ENCODE data around the gene PTPRCAP. TPM values are rescaled to one million over a fixed set of nuclear protein-coding genes. Genes with fewer than 3 reads are reported as not detected.
A peak's percentile ranks its signal among the peaks of the same experiment; 100 is the strongest.
"Not testable (repeated sequence)": the region's sequence is repeated elsewhere in the genome, so short reads cannot be mapped to it uniquely, and the experiment has no call there.

Gene PTPRCAP
- total RNA-seq, 1 experiment from 2014 or later, result not detected

- in situ Hi-C loops (cut with HindIII; ENCODE audit: low sequenced_read_pairs), result no loop called here
These were observed 5.9 kb downstream of the PTPRCAP start for GRCh38 chr11:67431346-67432249.

GRCh38 chr11:67429722-67430121 lies 7.8 kb downstream of the PTPRCAP start:
- in situ Hi-C loops (cut with HindIII; ENCODE audit: low sequenced_read_pairs), result no loop called here
- DNase-seq (ENCODE audit: low spot score), result no peak

More at GRCh38 chr11:67431346-67432249, 5.9 kb downstream of the PTPRCAP start:
- DNase-seq (ENCODE audit: low spot score), result no peak

- in situ Hi-C loops (cut with HindIII; ENCODE audit: low sequenced_read_pairs), result no loop called here
- DNase-seq (ENCODE audit: low spot score), result no peak
These were observed 8.3 kb downstream of the PTPRCAP start for GRCh38 chr11:67429038-67429668.

GRCh38 chr11:67428052-67429001 lies 9.2 kb downstream of the PTPRCAP start, which contains the start of gene RPS6KB2:
TSS of gene RPS6KB2 (plus strand) at chr11:67428494. CDS start at chr11:67428546, 52 bp downstream.
- DNase-seq (ENCODE audit: low spot score), result peak; percentile 98
- in situ Hi-C loops (cut with HindIII; ENCODE audit: low sequenced_read_pairs), result no loop called here

GRCh38 chr11:67427364-67427859 lies 10.1 kb downstream of the PTPRCAP start:
- in situ Hi-C loops (cut with HindIII; ENCODE audit: low sequenced_read_pairs); DNase-seq (ENCODE audit: low spot score): not testable (repeated sequence)

- in situ Hi-C loops (cut with HindIII; ENCODE audit: low sequenced_read_pairs), result no loop called here
- DNase-seq (ENCODE audit: low spot score), result no peak
These were observed 13.4 kb downstream of the PTPRCAP start for GRCh38 chr11:67423891-67424613.

GRCh38 chr11:67423466-67423865 lies 14.0 kb downstream of the PTPRCAP start:
- no peak for DNase-seq (ENCODE audit: low spot score)
- in situ Hi-C loops (cut with HindIII; ENCODE audit: low sequenced_read_pairs), result no loop called here

- in situ Hi-C loops (cut with HindIII; ENCODE audit: low sequenced_read_pairs), result no loop called here
- no peak for DNase-seq (ENCODE audit: low spot score)
These were observed 14.6 kb downstream of the PTPRCAP start for GRCh38 chr11:67422891-67423290.

GRCh38 chr11:67421430-67422031 lies 16.0 kb downstream of the PTPRCAP start:
- in situ Hi-C loops (cut with HindIII; ENCODE audit: low sequenced_read_pairs), result no loop called here
- no peak for DNase-seq (ENCODE audit: low spot score)

- in situ Hi-C loops (cut with HindIII; ENCODE audit: low sequenced_read_pairs), result no loop called here
- DNase-seq (ENCODE audit: low spot score), result peak; percentile 96
These were observed 16.6 kb downstream of the PTPRCAP start for GRCh38 chr11:67420646-67421429.

- in situ Hi-C loops (cut with HindIII; ENCODE audit: low sequenced_read_pairs), result no loop called here
These were observed 17.3 kb downstream of the PTPRCAP start for GRCh38 chr11:67420147-67420645.

GRCh38 chr11:67419325-67420049 lies 18.0 kb downstream of the PTPRCAP start:
- no peak for DNase-seq (ENCODE audit: low spot score)
- in situ Hi-C loops (cut with HindIII; ENCODE audit: low sequenced_read_pairs), result no loop called here

More at GRCh38 chr11:67420147-67420645, 17.3 kb downstream of the PTPRCAP start:
- DNase-seq (ENCODE audit: low spot score), result no peak

GRCh38 chr11:67418476-67419281 lies 18.8 kb downstream of the PTPRCAP start:
- DNase-seq (ENCODE audit: low spot score), result peak; percentile 83
- in situ Hi-C loops (cut with HindIII; ENCODE audit: low sequenced_read_pairs), result no loop called here

GRCh38 chr11:67417425-67417824 lies 20.1 kb downstream of the PTPRCAP start:
- no peak for DNase-seq (ENCODE audit: low spot score)
- in situ Hi-C loops (cut with HindIII; ENCODE audit: low sequenced_read_pairs), result no loop called here

- no peak for DNase-seq (ENCODE audit: low spot score)
- in situ Hi-C loops (cut with HindIII; ENCODE audit: low sequenced_read_pairs), result no loop called here
These were observed 20.8 kb downstream of the PTPRCAP start for GRCh38 chr11:67416416-67417335.

Measured in G401 (cell line).